Suprapubic skin (tissue), 4 donors: ENCODE data around the gene DYNLT1. TPM values are rescaled to one million over a fixed set of nuclear protein-coding genes. Genes with fewer than 3 reads are reported as not detected.
A peak's percentile ranks its signal among the peaks of the same experiment; 100 is the strongest.

Source experiments
- DNase-seq, 2 donors: peaks; one replicate each; pipeline ENCODE4 v3.0.0-alpha.2; 2019; ENCODE audit warnings: low spot score in 2 of 2
- H3K27ac ChIP-seq: fragments of 200-600 bp; sonication (generic); one replicate; pipeline ENCODE4 v1.5.1; 2019
- H3K27me3 ChIP-seq: fragments of 200-600 bp; sonication (generic); one replicate; pipeline ENCODE4 v1.5.1; 2019
- H3K36me3 ChIP-seq: fragments of 200-600 bp; sonication (generic); one replicate; pipeline ENCODE4 v1.5.1; 2019
- H3K4me1 ChIP-seq: fragments of 200-600 bp; sonication (generic); one replicate; pipeline ENCODE4 v1.5.1; 2019
- H3K4me3 ChIP-seq: fragments of 200-600 bp; sonication (generic); one replicate; pipeline ENCODE4 v1.5.1; 2019; ENCODE audit warnings: mild to moderate bottlenecking
- H3K9me3 ChIP-seq: fragments of 200-600 bp; sonication (generic); one replicate; pipeline ENCODE4 v1.5.1; 2019
- EP300 ChIP-seq: sonication (generic); formaldehyde crosslinking; IDR thresholded peaks from one replicate; pipeline ENCODE4 v1.6.1; 2017; ENCODE audit warnings: antibody characterized with exemption
- POLR2A ChIP-seq, 2 donors: fragments of 450-650 bp; IDR thresholded peaks; one replicate each; pipeline ENCODE4 v1.6.1; 2017; ENCODE audit warnings: antibody characterized with exemption in 2 of 2, mild to moderate bottlenecking in 2 of 2, moderate library complexity in 2 of 2
- POLR2AphosphoS5 ChIP-seq, 3 donors: sonication (generic); formaldehyde crosslinking; IDR thresholded peaks; one replicate each; pipeline ENCODE4 v1.6.1; 2017; ENCODE audit warnings: antibody characterized with exemption in 3 of 3
- WGBS: methylation state at CpG from one replicate; pipeline ENCODE4 v1.1.5; 2018; 5-methylcytosine and 5-hydroxymethylcytosine counted together
- total RNA-seq, 4 donors: library from RNA; depleted of rRNA; stranded (reverse); fragments of >200 nt; gene quantifications; one replicate each; pipeline ENCODE4 v1.1.0, GENCODE V29; 2016
- TF ChIP-seq, protein P1 (sequence below), 2 donors: fragments of 200-600 bp in 1 of 2; fragments of 450-650 bp in 1 of 2; sonication (generic) in 1 of 2; IDR thresholded peaks; one replicate each; pipeline ENCODE4 v1.5.1; 2016 to 2019; ENCODE audit warnings: antibody characterized with exemption in 2 of 2, mild to moderate bottlenecking in 1 of 2, moderate library complexity in 1 of 2

DYNLT1 gene
- total RNA-seq, 4 donors from 2014 or later = 27.5 to 63.8 (median 49.4) TPM

DNA sequence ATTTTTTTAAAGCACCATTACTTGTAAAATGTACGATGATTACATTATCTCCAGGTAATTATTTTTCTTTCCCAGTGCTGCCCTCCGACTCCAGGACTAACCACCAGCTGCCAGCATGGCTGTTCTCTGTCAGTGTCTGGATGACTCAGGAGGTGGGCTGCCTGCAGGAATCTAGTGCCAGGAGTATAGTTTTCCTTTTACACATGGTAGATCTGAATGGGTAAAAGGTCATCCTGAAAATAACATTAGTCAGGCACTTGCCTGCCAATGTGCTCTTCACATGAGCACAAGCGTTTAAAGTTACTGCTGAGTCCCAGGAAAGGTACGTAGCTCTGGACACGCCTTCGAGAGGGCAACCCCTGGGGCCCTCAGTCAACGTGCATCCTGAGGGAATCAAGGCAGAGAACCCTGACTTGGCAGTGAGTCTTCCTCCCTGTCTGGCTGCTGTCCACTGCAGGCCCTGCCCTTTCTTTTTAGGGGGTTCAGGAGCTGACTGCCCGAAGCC is 2.4 kb downstream of the DYNLT1 start:
- DNase-seq = peak in 1 of 2 donors; percentile 52
- WGBS = 67% methylated on average over 8 of the region's 8 CpGs
- no peaks in the 10 kb centered on the region for H3K9me3 ChIP-seq
- H3K27ac ChIP-seq = no peak overlapping the region
- no peaks in the 10 kb centered on the region for H3K27me3 ChIP-seq
- TF ChIP-seq POLR2AphosphoS5 (IDR thresholded peaks at IDR 0.05) (no peak), POLR2A (IDR thresholded peaks at IDR 0.05) (no peak), EP300 (no peak)
- TF ChIP-seq, protein P1, sequence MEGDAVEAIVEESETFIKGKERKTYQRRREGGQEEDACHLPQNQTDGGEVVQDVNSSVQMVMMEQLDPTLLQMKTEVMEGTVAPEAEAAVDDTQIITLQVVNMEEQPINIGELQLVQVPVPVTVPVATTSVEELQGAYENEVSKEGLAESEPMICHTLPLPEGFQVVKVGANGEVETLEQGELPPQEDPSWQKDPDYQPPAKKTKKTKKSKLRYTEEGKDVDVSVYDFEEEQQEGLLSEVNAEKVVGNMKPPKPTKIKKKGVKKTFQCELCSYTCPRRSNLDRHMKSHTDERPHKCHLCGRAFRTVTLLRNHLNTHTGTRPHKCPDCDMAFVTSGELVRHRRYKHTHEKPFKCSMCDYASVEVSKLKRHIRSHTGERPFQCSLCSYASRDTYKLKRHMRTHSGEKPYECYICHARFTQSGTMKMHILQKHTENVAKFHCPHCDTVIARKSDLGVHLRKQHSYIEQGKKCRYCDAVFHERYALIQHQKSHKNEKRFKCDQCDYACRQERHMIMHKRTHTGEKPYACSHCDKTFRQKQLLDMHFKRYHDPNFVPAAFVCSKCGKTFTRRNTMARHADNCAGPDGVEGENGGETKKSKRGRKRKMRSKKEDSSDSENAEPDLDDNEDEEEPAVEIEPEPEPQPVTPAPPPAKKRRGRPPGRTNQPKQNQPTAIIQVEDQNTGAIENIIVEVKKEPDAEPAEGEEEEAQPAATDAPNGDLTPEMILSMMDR (IDR thresholded peaks at IDR 0.05) = no peak
- peaks cover 5% of the 10 kb centered on the region for H3K36me3 ChIP-seq
- peaks cover 36% of the 10 kb centered on the region for H3K4me1 ChIP-seq
- no peak overlapping the region for H3K4me3 ChIP-seq

DNA sequence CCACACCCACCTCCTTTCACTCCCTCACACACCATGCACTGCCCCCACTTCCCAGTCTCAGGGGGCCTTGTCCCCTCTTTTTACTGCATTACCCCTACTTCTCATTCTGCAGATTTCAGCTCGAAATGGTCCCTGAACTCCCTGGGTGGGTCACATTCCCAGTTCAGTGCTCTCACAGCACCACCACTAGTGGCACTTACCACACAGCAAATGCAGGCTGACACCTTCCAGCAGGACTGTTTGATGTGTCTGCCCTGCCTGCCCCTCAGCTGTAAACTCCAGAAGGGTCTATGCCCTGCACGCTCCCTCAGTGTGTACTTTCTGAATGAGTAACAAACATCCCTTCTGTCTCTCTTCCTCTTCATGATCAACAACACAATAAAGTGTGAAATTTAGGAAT is 4.0 kb downstream of the DYNLT1 start:
- TF ChIP-seq POLR2A (IDR thresholded peaks at IDR 0.05) (no peak), EP300 (no peak), POLR2AphosphoS5 (IDR thresholded peaks at IDR 0.05) (no peak)
- TF ChIP-seq, protein P1 (IDR thresholded peaks at IDR 0.05) = no peak
- WGBS = 100% methylated on average over 2 of the region's 2 CpGs
- H3K4me3 ChIP-seq = no peak overlapping the region
- no peaks in the 10 kb centered on the region for H3K27me3 ChIP-seq
- H3K9me3 ChIP-seq = no peaks in the 10 kb centered on the region
- H3K36me3 ChIP-seq = peaks cover 18% of the 10 kb centered on the region
- peaks cover 36% of the 10 kb centered on the region for H3K4me1 ChIP-seq
- H3K27ac ChIP-seq = no peak overlapping the region
- no peak for DNase-seq

DNA sequence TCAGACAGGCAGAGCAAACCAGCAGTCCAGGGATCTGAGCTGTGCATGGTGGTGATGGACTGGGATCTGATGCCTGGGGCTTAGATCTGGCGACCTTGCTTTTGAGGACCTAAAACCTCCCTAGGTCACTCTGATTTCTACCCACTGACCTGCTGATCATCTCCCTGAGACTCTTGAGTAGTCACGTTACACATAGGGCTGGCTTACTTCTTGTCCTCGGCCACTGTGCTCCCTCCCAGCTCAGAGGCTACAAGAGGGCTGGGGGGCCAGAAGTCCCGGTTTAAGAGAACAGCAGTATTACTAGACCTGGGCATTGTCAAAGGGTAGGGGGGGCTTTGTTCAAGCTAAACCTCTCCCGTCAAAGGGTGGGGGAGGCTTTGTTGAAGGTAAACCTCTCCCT is 5.5 kb downstream of the DYNLT1 start:
- Histone ChIP-seq H3K9me3 (no peaks in the 10 kb centered on the region), H3K27me3 (no peaks in the 10 kb centered on the region), H3K4me1 (peaks cover 29% of the 10 kb centered on the region), H3K36me3 (peaks cover 23% of the 10 kb centered on the region), H3K4me3 (no peak overlapping the region), H3K27ac (no peak overlapping the region)
- no peak for DNase-seq
- no peak for TF ChIP-seq POLR2AphosphoS5 (IDR thresholded peaks at IDR 0.05)
- TF ChIP-seq EP300 = no peak
- TF ChIP-seq, protein P1 (IDR thresholded peaks at IDR 0.05) = no peak
- no peak for TF ChIP-seq POLR2A (IDR thresholded peaks at IDR 0.05)
- 96% methylated on average over 5 of the region's 5 CpGs for WGBS

DNA sequence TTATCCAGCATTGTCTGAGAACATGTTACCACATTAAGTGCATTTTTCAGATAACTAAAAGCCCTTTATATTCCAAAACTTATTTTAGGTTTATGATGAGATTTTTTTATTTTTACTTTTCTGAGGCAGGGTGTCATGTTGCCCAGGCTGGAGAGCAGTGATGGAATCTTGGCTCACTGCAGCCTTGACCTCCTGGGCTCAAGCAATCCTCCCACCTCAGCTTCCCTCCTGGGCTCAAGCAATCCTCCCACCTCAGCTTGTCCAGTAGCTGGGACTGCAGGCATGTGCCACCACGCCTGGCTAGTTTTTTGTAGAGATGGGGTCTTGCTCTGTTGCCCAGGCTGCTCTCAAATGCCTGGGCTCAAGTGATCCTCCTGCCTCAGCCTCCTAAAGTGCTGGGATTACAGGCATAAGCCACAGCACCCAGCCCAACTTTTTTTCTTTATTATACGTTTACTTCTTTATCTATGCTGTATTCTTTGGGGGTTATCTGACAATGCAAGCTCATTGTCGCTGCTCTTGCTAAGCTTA is 6.2 kb downstream of the DYNLT1 start:
- Histone ChIP-seq H3K36me3 (peaks cover 23% of the 10 kb centered on the region), H3K9me3 (no peaks in the 10 kb centered on the region), H3K27me3 (no peaks in the 10 kb centered on the region), H3K4me3 (no peak overlapping the region), H3K27ac (no peak overlapping the region), H3K4me1 (peaks cover 25% of the 10 kb centered on the region)
- WGBS = 92% methylated on average over 3 of the region's 3 CpGs
- no peak for DNase-seq
- TF ChIP-seq POLR2AphosphoS5 (IDR thresholded peaks at IDR 0.05) (no peak), POLR2A (IDR thresholded peaks at IDR 0.05) (no peak), EP300 (no peak)
- TF ChIP-seq, protein P1 (IDR thresholded peaks at IDR 0.05) = no peak

DNA sequence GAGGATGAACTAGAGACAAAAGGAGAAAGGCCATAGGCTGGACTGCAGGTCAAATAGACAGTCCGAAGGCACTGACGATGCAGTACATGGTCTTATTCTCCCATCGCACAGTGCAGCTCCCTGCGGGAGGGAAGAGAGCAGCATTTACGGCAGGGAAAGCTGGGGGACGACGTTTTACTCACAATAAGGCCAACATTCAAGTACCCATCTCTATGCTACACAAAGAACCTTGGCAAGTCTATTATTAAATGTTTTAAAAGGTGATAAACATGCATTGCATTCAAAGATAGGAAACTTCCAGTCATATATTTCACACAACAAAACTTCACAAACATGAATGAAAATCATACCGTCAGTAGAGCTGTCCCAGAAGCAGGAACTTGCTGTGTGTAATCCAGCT is 7.8 kb downstream of the DYNLT1 start:
- H3K27me3 ChIP-seq = no peaks in the 10 kb centered on the region

More for the DNA sequence above, 7.8 kb downstream of the DYNLT1 start:
- Histone ChIP-seq H3K27ac (no peak overlapping the region), H3K9me3 (no peaks in the 10 kb centered on the region), H3K4me1 (peaks cover 11% of the 10 kb centered on the region), H3K36me3 (peaks cover 30% of the 10 kb centered on the region), H3K4me3 (no peak overlapping the region)
- 89% methylated on average over 8 of the region's 8 CpGs for WGBS
- no peak for DNase-seq
- TF ChIP-seq POLR2A (IDR thresholded peaks at IDR 0.05) = no peak
- no peak for TF ChIP-seq POLR2AphosphoS5 (IDR thresholded peaks at IDR 0.05)
- TF ChIP-seq, protein P1 (IDR thresholded peaks at IDR 0.05) = no peak
- TF ChIP-seq EP300 = no peak
